Neuronal stem cell (in vitro differentiated cells): ENCODE measurements around the gene SLC12A7.
A peak's percentile ranks its signal among the peaks of the same experiment; 100 is the strongest.

Source experiments
- DNase-seq: peaks from one replicate; pipeline ENCODE4 v3.0.0-alpha.2; 2013; ENCODE audit warnings: low spot score
- H2AFZ ChIP-seq: one replicate; pipeline ENCODE4 v1.6.1; 2013; ENCODE audit warnings: mild to moderate bottlenecking, low read length, inconsistent platforms
- H2AK5ac ChIP-seq: 2 replicates; pipeline ENCODE4 v1.6.1; 2013; ENCODE audit warnings: low read depth, mild to moderate bottlenecking, inconsistent platforms, low read length, moderate library complexity, mixed read lengths
- H2BK120ac ChIP-seq: 2 replicates; pipeline ENCODE4 v1.6.1; 2013; ENCODE audit warnings: low read depth, mild to moderate bottlenecking, inconsistent platforms, low read length, moderate library complexity, mixed read lengths
- H2BK12ac ChIP-seq: one replicate; pipeline ENCODE4 v1.6.1; 2013; ENCODE audit warnings: low read length, inconsistent platforms
- H2BK15ac ChIP-seq: 2 replicates; pipeline ENCODE4 v1.6.1; 2013; ENCODE audit warnings: mild to moderate bottlenecking, low read length, inconsistent platforms, mixed read lengths
- H2BK5ac ChIP-seq: one replicate; pipeline ENCODE4 v1.6.1; 2013; ENCODE audit warnings: inconsistent platforms, mild to moderate bottlenecking, low read length, moderate library complexity
- H3K14ac ChIP-seq: one replicate; pipeline ENCODE4 v1.6.1; 2013; ENCODE audit warnings: low read length, inconsistent platforms
- H3K18ac ChIP-seq: 2 replicates; pipeline ENCODE4 v1.6.1; 2013; ENCODE audit warnings: low read length, inconsistent platforms
- H3K23ac ChIP-seq: 2 replicates; pipeline ENCODE4 v1.6.1; 2013; ENCODE audit warnings: low read depth, mild to moderate bottlenecking, mixed read lengths, low read length, inconsistent platforms; ENCODE audit not compliant: poor library complexity
- H3K27ac ChIP-seq: replicated peaks from 3 replicates; pipeline ENCODE4 v1.5.1; 2013; ENCODE audit warnings: low read length, inconsistent platforms
- H3K27me3 ChIP-seq, 3 experiments: 2 replicates each; pipeline ENCODE4 v1.6.1; 2013; ENCODE audit warnings: low read length in 3 of 3, mild to moderate bottlenecking in 2 of 3, inconsistent platforms in 1 of 3, low read depth in 1 of 3, mixed read lengths in 1 of 3, moderate library complexity in 1 of 3; ENCODE audit not compliant: control insufficient read depth in 3 of 3, insufficient read depth in 3 of 3
- H3K36me3 ChIP-seq, 2 donors: replicated peaks in 1 of 2; 2 replicates each; pipeline ENCODE4 v1.6.1; 2013; ENCODE audit warnings: low read length in 2 of 2; ENCODE audit not compliant: control insufficient read depth in 2 of 2, insufficient read depth in 2 of 2
- H3K4ac ChIP-seq: 2 replicates; pipeline ENCODE4 v1.6.1; 2013; ENCODE audit warnings: inconsistent platforms, mild to moderate bottlenecking, low read length, moderate library complexity
- H3K4me1 ChIP-seq, 2 donors: 1 replicate in 1 of 2; 2 replicates in 1 of 2; pipeline ENCODE4 v1.6.1; 2013; ENCODE audit warnings: low read length in 2 of 2, low read depth in 1 of 2; ENCODE audit not compliant: control insufficient read depth in 2 of 2, insufficient read depth in 1 of 2
- H3K4me2 ChIP-seq: one replicate; pipeline ENCODE4 v1.6.1; 2013; ENCODE audit warnings: mild to moderate bottlenecking, low read length, inconsistent platforms; ENCODE audit not compliant: insufficient read depth, poor library complexity, severe bottlenecking
- H3K4me3 ChIP-seq, 2 donors: 2 replicates each; pipeline ENCODE4 v1.5.1; 2013; ENCODE audit warnings: low read length in 2 of 2, mild to moderate bottlenecking in 2 of 2, inconsistent platforms in 1 of 2, moderate library complexity in 1 of 2
- H3K79me1 ChIP-seq: one replicate; pipeline ENCODE4 v1.6.1; 2013; ENCODE audit warnings: low read depth, mild to moderate bottlenecking, inconsistent platforms, low read length, moderate library complexity
- H3K9ac ChIP-seq: one replicate; pipeline ENCODE4 v1.6.1; 2013; ENCODE audit warnings: mild to moderate bottlenecking, low read depth, low read length, inconsistent platforms; ENCODE audit not compliant: poor library complexity
- H3K9me3 ChIP-seq, 2 donors: replicated peaks in 1 of 2; 2 replicates each; pipeline versions ENCODE3 to v1.6.1; 2013; ENCODE audit warnings: low read length in 2 of 2, mild to moderate bottlenecking in 2 of 2, inconsistent platforms in 1 of 2, low read depth in 1 of 2, mixed read lengths in 1 of 2, moderate library complexity in 1 of 2; ENCODE audit not compliant: control insufficient read depth in 2 of 2, insufficient read depth in 1 of 2
- H4K8ac ChIP-seq: one replicate; pipeline ENCODE4 v1.6.1; 2013; ENCODE audit warnings: low read depth, mild to moderate bottlenecking, inconsistent platforms, low read length, moderate library complexity
- H4K91ac ChIP-seq: one replicate; pipeline ENCODE4 v1.6.1; 2013; ENCODE audit warnings: low read length, low read depth, mild to moderate bottlenecking, inconsistent platforms; ENCODE audit not compliant: poor library complexity
- WGBS, 2 donors: extraction: QIAGEN DNeasy Blood & Tissue Kit; methylation state at CpG; one replicate each; pipeline ENCODE4 v1.1.7; 2013; ENCODE audit warnings: missing lambda C conversion rate in 2 of 2, mixed read lengths in 1 of 2; ENCODE audit not compliant: insufficient read length in 2 of 2, insufficient replicate concordance in 1 of 2; ENCODE audit errors: extremely low coverage in 2 of 2; 5-methylcytosine and 5-hydroxymethylcytosine counted together

SLC12A7 gene

GRCh38 chr5:1101961-1102713 is 9.7 kb downstream of the SLC12A7 start:
- peaks cover 2 to 5% of the 10 kb centered on the region in 2 donors for H3K36me3 ChIP-seq
- peak; percentile 80 for DNase-seq
- H3K4me1 ChIP-seq, result peaks cover 21 to 60% of the 10 kb centered on the region in 2 donors

DNA sequence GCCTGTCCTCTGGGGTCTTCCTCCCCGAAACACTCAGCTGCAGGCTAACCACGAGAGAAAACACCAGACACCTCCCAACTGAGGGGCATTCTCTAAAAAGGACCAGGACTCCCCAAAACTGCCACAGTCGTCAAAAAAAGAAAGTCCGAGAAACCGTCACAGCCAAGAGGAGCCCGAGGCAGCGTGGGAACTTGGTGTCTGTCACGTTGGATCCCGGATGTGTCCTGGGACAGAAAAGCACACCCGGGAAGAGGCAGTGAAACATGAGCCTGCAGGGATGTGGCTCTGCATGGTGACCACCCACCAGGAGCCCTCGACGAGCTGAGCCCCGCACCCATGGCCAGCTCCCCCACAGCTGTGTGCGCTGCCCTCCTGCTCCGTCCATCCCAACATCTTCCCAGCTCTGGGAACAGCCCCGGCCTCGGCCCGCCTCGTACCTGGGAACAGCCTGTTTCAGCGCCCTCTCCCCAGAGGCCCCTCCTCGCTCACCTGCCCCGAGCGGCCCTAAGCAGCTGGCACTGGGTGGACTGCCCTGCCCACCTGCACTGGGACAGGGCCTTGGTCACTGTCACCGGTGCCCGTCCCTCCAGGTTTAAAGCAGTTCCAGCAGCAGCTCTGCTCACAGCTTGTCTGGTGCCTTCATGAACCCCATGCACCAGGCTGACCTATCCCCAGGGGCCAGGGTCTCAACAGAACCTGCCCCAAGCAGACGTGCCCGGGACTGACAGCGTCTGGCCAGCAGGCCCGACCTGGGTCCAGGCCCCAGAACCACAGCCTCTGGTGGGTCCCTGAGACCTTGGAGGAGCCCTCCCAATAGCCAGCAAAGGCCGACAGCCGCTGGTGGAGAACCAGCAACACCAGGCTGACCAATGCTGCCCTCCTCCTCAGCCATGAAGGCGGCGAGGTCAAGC is 10.9 kb downstream of the SLC12A7 start:
- Histone ChIP-seq H3K4me1 (peaks cover 24 to 64% of the 10 kb centered on the region in 2 donors), H2BK12ac (peak overlapping the region; percentile 28), H3K9me3 (no peaks in the 10 kb centered on the region), H2BK5ac (peak overlapping the region; percentile 54), H3K4ac (no peak overlapping the region), H3K9ac (peak overlapping the region; percentile 67), H4K91ac (peak overlapping the region; percentile 38), H3K27ac (peak overlapping the region; percentile 92), H2AK5ac (peak overlapping the region; percentile 79), H3K14ac (peak overlapping the region; percentile 2), H2BK15ac (peak overlapping the region; percentile 83), H3K18ac (peak overlapping the region; percentile 84), H3K4me3 (no peak overlapping the region), H3K79me1 (peaks cover 25% of the 10 kb centered on the region), H3K36me3 (peaks cover 5% of the 10 kb centered on the region in 2 donors), H2BK120ac (no peak overlapping the region), H3K27me3 (no peaks in the 10 kb centered on the region), H3K23ac (peak overlapping the region; percentile 81), H3K4me2 (no peak overlapping the region), H2AFZ (no peak overlapping the region), H4K8ac (no peak overlapping the region)
- WGBS, 2 donors, result no CpG with 5 or more reads among the region's 33 CpGs
- no peak for DNase-seq

More at GRCh38 chr5:1101961-1102713, 9.7 kb downstream of the SLC12A7 start:
- peak overlapping the region; percentile 92 for H3K27ac ChIP-seq
- peak overlapping the region; percentile 83 for H2BK15ac ChIP-seq
- peaks cover 29% of the 10 kb centered on the region for H3K79me1 ChIP-seq
- H3K23ac ChIP-seq, result peak overlapping the region; percentile 90
- H3K9ac ChIP-seq, result peak overlapping the region; percentile 87
- peak overlapping the region; percentile 36 for H3K4me2 ChIP-seq
- H3K18ac ChIP-seq, result peak overlapping the region; percentile 93
- peak overlapping the region; percentile 93 for H2AK5ac ChIP-seq
- WGBS, 2 donors, result no CpG with 5 or more reads among the region's 23 CpGs
- peak overlapping the region; percentile 8 to 16 for H3K4me3 ChIP-seq
- H3K4ac ChIP-seq, result no peak overlapping the region
- peak overlapping the region; percentile 24 for H2BK120ac ChIP-seq
- H3K27me3 ChIP-seq, result no peaks in the 10 kb centered on the region
- no peak overlapping the region for H4K91ac ChIP-seq
- H3K14ac ChIP-seq, result peak overlapping the region; percentile 57
- H4K8ac ChIP-seq, result no peak overlapping the region
- H3K9me3 ChIP-seq, result no peaks in the 10 kb centered on the region
- H2BK12ac ChIP-seq, result peak overlapping the region; percentile 76
- peak overlapping the region; percentile 46 for H2BK5ac ChIP-seq
- H2AFZ ChIP-seq, result peak overlapping the region; percentile 53

DNA sequence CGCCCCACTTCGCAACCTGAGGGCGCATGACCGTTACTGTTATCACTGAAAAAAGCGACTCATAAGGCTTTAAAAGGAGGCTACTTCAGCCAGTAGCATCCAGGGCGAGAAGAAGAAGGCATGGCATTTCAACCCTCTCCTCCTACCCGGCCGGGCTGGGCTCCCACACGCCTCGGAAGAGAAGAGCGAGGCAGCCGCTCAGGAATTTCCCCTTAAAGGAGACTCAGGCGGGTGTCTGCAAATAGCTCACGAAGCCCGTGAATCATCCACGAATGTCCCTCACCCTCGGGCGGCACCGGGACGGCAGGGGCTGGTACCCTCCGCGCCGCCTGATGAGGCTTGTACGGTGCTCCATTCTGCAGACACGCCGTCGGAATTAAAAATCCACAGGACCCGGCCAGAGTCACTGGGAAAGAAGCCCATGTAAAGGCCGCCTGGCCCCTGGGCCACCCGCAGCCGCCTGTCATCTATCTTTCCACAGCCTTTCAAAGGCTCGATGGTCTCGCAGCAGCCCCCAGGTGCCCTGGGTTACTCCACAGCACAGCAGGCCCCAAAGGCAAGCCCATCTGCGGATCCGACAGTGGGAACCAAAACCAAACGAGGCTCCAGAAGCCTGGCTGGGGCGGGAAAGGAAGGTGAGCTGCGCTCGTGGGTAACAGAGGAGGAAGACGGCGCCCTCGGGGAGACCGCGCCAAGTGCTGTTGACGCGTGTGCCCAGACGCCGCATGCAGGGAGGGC is 11.8 kb downstream of the SLC12A7 start:
- Histone ChIP-seq H3K79me1 (peaks cover 28% of the 10 kb centered on the region), H3K27ac (peak overlapping the region; percentile 10), H3K14ac (no peak overlapping the region), H2AK5ac (peak overlapping the region; percentile 89), H3K9me3 (no peaks in the 10 kb centered on the region), H3K23ac (peak overlapping the region; percentile 34), H3K27me3 (no peaks in the 10 kb centered on the region), H3K18ac (peak overlapping the region; percentile 81), H2AFZ (no peak overlapping the region), H2BK15ac (peak overlapping the region; percentile 56), H2BK5ac (peak overlapping the region; percentile 54), H3K36me3 (peaks cover 7% of the 10 kb centered on the region in 2 donors), H3K4ac (no peak overlapping the region), H2BK12ac (no peak overlapping the region), H4K8ac (peak overlapping the region; percentile 94), H3K4me2 (peak overlapping the region; percentile 2), H2BK120ac (no peak overlapping the region), H3K9ac (no peak overlapping the region), H4K91ac (no peak overlapping the region), H3K4me3 (no peak overlapping the region), H3K4me1 (peaks cover 24 to 66% of the 10 kb centered on the region in 2 donors)
- no CpG with 5 or more reads among the region's 48 CpGs for WGBS, 2 donors
- no peak for DNase-seq
